Gastroesophageal sphincter (tissue), 4 donors: ENCODE data around the gene VWCE. TPM values are rescaled to one million over a fixed set of nuclear protein-coding genes. Genes with fewer than 3 reads are reported as not detected.
"Not testable (repeated sequence)": the region's sequence is repeated elsewhere in the genome, so short reads cannot be mapped to it uniquely, and the experiment has no call there.

Experiments
- ATAC-seq: fragments of 150-250 bp; one replicate; pipeline ENCODE4 v1.9.1; 2016; ENCODE audit warnings: mild to moderate bottlenecking, moderate library complexity
- H3K27ac ChIP-seq, 4 donors: fragments of 200-600 bp; sonication (generic) in 3 of 4; 1 replicate in 3 of 4; 2 replicates in 1 of 4; pipeline ENCODE4 v1.5.1; 2016 to 2019
- H3K27me3 ChIP-seq: fragments of 200-600 bp; sonication (generic); one replicate; pipeline ENCODE4 v1.5.1; 2019
- H3K36me3 ChIP-seq, 2 donors: fragments of 200-600 bp; sonication (generic); one replicate each; pipeline ENCODE4 v1.5.1; 2019; ENCODE audit warnings: control low read depth in 1 of 2
- H3K4me1 ChIP-seq, 3 donors: fragments of 200-600 bp; sonication (generic); 1 replicate in 2 of 3; 2 replicates in 1 of 3; pipeline ENCODE4 v1.5.1; 2016 to 2019; ENCODE audit warnings: control low read depth in 2 of 3
- H3K4me3 ChIP-seq, 2 donors: fragments of 200-600 bp; sonication (generic); one replicate each; pipeline ENCODE4 v1.5.1; 2019; ENCODE audit warnings: mild to moderate bottlenecking in 1 of 2, moderate library complexity in 1 of 2
- H3K9me3 ChIP-seq, 3 donors: fragments of 200-600 bp; sonication (generic); one replicate each; pipeline ENCODE4 v1.5.1; 2017 to 2019; ENCODE audit warnings: control low read depth in 2 of 3
- WGBS, 2 donors: methylation state at CpG; one replicate each; pipeline ENCODE4 v1.1.5; 2018; ENCODE audit warnings: low coverage in 1 of 2; 5-methylcytosine and 5-hydroxymethylcytosine counted together
- total RNA-seq, 4 donors: library from RNA; depleted of rRNA; stranded (reverse); fragments of >200 nt; gene quantifications; one replicate each; pipeline ENCODE4 v1.1.0, GENCODE V29; 2016

The VWCE gene
- total RNA-seq, 4 donors from 2014 or later: 0.78 to 1.0 (median 0.94) TPM; not detected in 1

DNA sequence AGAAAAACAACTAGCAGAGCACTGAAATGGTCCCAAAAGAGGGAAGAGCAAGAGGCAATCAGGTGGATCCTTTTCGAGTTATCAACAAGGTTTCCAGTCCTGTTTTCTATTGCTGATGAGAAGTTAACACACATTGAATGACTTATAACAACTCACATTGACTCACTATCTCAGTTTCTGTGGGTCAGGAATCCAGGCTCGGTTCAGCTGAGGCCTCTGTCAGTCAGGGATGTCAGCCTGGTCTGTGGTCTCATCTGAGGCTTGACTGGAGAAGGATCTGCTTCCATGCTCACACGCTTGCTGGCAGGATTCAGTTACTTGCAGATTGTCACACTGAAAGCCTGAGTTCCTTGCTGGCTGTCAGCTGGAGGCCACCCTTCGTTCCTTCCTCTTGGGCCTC, 76.8 kb downstream of the VWCE start:
- H3K27ac ChIP-seq, H3K9me3 ChIP-seq, H3K27me3 ChIP-seq, ATAC-seq, H3K4me1 ChIP-seq, H3K4me3 ChIP-seq, H3K36me3 ChIP-seq: not testable (repeated sequence)
- WGBS, 2 donors: no CpG with 5 or more reads among the region's 4 CpGs

- H3K27me3 ChIP-seq, H3K27ac ChIP-seq, H3K36me3 ChIP-seq, H3K9me3 ChIP-seq, H3K4me1 ChIP-seq, ATAC-seq, H3K4me3 ChIP-seq: not testable (repeated sequence)
- WGBS, 2 donors: no CpG with 5 or more reads among the region's 3 CpGs
These were observed 81.3 kb downstream of the VWCE start for GRCh38 chr11:61213711-61214324.

DNA sequence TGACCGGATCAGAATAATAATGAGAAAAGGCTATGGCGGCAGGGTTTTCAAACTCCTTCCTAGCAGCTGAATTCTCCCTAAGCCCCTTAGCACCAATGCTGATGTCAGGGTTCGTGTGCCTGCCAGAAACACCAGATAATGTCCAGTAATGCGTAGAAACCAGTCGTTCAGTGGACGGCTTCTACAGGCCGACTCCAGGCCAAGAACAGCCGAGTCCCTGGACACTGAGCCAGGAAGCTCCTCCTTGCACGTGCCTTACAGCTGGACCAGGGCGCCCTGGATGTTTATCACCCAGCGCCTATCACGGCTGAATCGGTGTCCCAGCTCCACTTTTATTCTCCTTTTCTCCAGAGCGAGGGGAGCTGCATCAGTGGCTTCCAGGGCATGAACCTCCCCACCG, 82.9 kb downstream of the VWCE start:
- ATAC-seq, H3K4me1 ChIP-seq, H3K4me3 ChIP-seq, H3K9me3 ChIP-seq, H3K36me3 ChIP-seq, H3K27ac ChIP-seq, H3K27me3 ChIP-seq: not testable (repeated sequence)
- no CpG with 5 or more reads among the region's 15 CpGs for WGBS, 2 donors

GRCh38 chr11:61211327-61211952, 83.7 kb downstream of the VWCE start:
- ATAC-seq, H3K27me3 ChIP-seq, H3K36me3 ChIP-seq, H3K27ac ChIP-seq, H3K4me1 ChIP-seq, H3K9me3 ChIP-seq, H3K4me3 ChIP-seq: not testable (repeated sequence)
- 54 to 65% methylated on average over 2 to 6 of the region's 10 CpGs for WGBS, 2 donors

GRCh38 chr11:61210629-61211028, 84.5 kb downstream of the VWCE start:
- not testable (repeated sequence) for H3K27me3 ChIP-seq, H3K27ac ChIP-seq, ATAC-seq, H3K9me3 ChIP-seq, H3K36me3 ChIP-seq, H3K4me3 ChIP-seq, H3K4me1 ChIP-seq
- WGBS, 2 donors: no CpG with 5 or more reads among the region's 6 CpGs

Other genes with a start within 250 kb of the VWCE start
- under 1 TPM; 0.31 to 0.62 (median 0.44) TPM for gene CD5, start 192.8 kb downstream of the VWCE start, total RNA-seq
- gene VPS37C, start 133.9 kb downstream of the VWCE start, total RNA-seq: 10 to 100 TPM; 19.1 to 41.9 (median 25.5) TPM
- under 1 TPM in 1 of 4 donors, not detected in 3; 0.81 TPM for gene PGA3, start 91.8 kb downstream of the VWCE start, total RNA-seq
- gene PGA4, start 73.0 kb downstream of the VWCE start, total RNA-seq: 1 to 10 TPM in 2 of 4 donors, not detected in 2; 1.2 to 8.8 TPM
- gene PGA5, start 54.1 kb downstream of the VWCE start, total RNA-seq: under 1 TPM in 1 of 4 donors, not detected in 3; 0.54 TPM
- 100 to 1,000 TPM; 139 to 159 (median 140) TPM for gene DDB1, start 37.8 kb upstream of the VWCE start, total RNA-seq
- gene TKFC, start 37.9 kb upstream of the VWCE start, total RNA-seq: 10 to 100 TPM in 3 of 4 donors, 1 to 10 TPM in 1; 9.4 to 15.1 (median 13.4) TPM
- 10 to 100 TPM; 23.3 to 44.0 (median 33.4) TPM for gene CYB561A3, start 66.6 kb upstream of the VWCE start, total RNA-seq
- gene TMEM138, start 67.1 kb upstream of the VWCE start, total RNA-seq: 10 to 100 TPM; 18.3 to 37.0 (median 21.7) TPM
- gene TMEM216, start 97.3 kb upstream of the VWCE start, total RNA-seq: 1 to 10 TPM; 8.9 to 9.4 (median 9.0) TPM
- 10 to 100 TPM; 36.6 to 50.4 (median 43.7) TPM for gene CPSF7, start 134.7 kb upstream of the VWCE start, total RNA-seq
- 10 to 100 TPM; 32.5 to 71.1 (median 48.3) TPM for gene SDHAF2, start 134.8 kb upstream of the VWCE start, total RNA-seq
- 1 to 10 TPM in 2 of 4 donors, under 1 TPM in 2; 0.45 to 1.4 (median 1.1) TPM for gene LRRC10B, start 213.4 kb upstream of the VWCE start, total RNA-seq